ENCODE measurements around the gene RASGEF1C. TPM values are rescaled to one million over a fixed set of nuclear protein-coding genes. Genes with fewer than 3 reads are reported as not detected.
A peak's percentile ranks its signal among the peaks of the same experiment; 100 is the strongest.
"Not testable (repeated sequence)": the region's sequence is repeated elsewhere in the genome, so short reads cannot be mapped to it uniquely, and the experiment has no call there.

RASGEF1C gene
- total and polyA plus RNA-seq, 7 donors, result 0.35 to 4.2 (median 1.1) TPM; not detected in 2

DNA sequence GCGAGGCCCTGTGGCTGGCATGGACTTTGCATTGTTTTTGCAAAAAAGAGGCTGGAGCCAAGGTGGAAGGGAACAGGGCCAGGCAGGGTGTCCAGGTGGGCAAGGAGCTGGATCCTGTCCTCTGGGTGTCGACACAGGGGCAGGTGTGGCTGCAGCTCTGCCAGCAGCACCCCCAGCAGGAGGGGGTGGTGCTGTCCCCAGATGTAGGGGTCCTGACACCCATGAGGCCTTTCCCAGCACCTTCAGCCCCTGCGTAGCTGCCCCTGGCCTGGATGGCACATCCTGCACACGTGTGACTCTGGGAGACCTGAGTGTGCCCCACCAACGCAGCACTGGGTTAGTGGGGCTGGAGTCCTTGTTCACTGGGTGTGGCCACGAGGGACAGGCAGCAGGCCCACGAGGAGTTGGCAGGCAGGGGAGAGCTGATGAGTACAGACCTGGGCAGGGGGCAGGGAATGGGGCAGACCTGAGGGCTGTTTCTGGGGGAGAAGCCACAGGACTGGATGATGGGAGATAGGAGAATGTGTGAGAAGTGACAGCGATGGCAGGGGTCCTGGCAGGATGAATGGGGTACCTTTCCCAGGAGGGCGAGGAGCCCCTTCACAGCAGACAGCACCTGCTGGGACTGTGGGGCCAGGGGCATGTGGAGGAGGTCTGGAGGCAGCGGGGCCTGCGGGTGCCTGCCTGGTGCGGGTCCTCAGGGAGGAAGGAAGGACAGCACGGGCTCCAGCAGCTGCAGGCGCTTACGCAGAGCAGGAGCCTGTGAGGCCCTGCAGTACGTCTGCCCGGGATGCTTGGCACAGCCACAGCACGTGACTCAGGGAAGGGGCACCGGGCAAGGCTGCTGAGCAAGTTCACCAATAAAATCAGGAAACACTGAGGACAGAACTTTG lies 3.6 kb upstream of the RASGEF1C start:
- 21 to 37% methylated on average over 19 of the region's 19 CpGs for WGBS, 2 donors
- peaks cover 0 to 26% (median 21%) of the 10 kb centered on the region in 4 donors for H3K4me1 ChIP-seq
- peaks cover 0 to 10% (median 6%) of the 10 kb centered on the region in 4 donors for H3K9me3 ChIP-seq
- peak overlapping the region in 1 of 4 donors; percentile 34 for H3K27ac ChIP-seq
- H3K36me3 ChIP-seq, result no peaks in the 10 kb centered on the region
- intact Hi-C loops (cut with DNase I), result no loop called here
- peaks cover 5 to 10% (median 10%) of the 10 kb centered on the region in 3 donors for H3K27me3 ChIP-seq
- no peak overlapping the region for H3K4me3 ChIP-seq
- TF ChIP-seq POLR2AphosphoS5 (IDR thresholded peaks at IDR 0.05), result peak in 2 of 4 donors; percentile 21 to 38
- no peak for TF ChIP-seq POLR2A (IDR thresholded peaks at IDR 0.05)
- DNase-seq, result peak; percentile 79

DNA sequence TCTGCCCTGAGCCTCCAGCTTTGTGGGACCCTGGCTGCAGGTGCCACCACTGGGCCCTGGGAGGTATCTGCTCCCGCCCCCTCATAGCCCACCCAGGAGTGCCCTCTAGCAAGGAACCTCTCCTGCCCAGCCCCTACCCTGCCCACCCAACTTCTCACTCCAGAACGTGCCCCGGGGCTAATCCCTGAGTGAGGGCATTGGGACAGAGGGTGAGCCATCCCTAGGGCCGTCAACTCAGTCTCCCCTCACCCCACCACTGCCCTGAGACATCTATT lies 2.7 kb upstream of the RASGEF1C start:
- intact Hi-C loops (cut with DNase I), result no loop called here
- Histone ChIP-seq H3K27me3 (peaks cover 5 to 18% (median 16%) of the 10 kb centered on the region in 3 donors), H3K36me3 (no peaks in the 10 kb centered on the region), H3K9me3 (peaks cover 0 to 7% (median 4%) of the 10 kb centered on the region in 4 donors), H3K4me3 (no peak overlapping the region), H3K4me1 (peaks cover 0 to 28% (median 21%) of the 10 kb centered on the region in 4 donors), H3K27ac (no peak overlapping the region)
- DNase-seq, result no peak
- 69 to 85% methylated on average over 4 of the region's 4 CpGs for WGBS, 2 donors
- no peak for TF ChIP-seq EP300 (IDR thresholded peaks at IDR 0.05)
- TF ChIP-seq, protein P1, sequence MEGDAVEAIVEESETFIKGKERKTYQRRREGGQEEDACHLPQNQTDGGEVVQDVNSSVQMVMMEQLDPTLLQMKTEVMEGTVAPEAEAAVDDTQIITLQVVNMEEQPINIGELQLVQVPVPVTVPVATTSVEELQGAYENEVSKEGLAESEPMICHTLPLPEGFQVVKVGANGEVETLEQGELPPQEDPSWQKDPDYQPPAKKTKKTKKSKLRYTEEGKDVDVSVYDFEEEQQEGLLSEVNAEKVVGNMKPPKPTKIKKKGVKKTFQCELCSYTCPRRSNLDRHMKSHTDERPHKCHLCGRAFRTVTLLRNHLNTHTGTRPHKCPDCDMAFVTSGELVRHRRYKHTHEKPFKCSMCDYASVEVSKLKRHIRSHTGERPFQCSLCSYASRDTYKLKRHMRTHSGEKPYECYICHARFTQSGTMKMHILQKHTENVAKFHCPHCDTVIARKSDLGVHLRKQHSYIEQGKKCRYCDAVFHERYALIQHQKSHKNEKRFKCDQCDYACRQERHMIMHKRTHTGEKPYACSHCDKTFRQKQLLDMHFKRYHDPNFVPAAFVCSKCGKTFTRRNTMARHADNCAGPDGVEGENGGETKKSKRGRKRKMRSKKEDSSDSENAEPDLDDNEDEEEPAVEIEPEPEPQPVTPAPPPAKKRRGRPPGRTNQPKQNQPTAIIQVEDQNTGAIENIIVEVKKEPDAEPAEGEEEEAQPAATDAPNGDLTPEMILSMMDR (IDR thresholded peaks at IDR 0.05), result no peak
- TF ChIP-seq POLR2AphosphoS5 (IDR thresholded peaks at IDR 0.05), result no peak
- no peak for TF ChIP-seq POLR2A (IDR thresholded peaks at IDR 0.05)

DNA sequence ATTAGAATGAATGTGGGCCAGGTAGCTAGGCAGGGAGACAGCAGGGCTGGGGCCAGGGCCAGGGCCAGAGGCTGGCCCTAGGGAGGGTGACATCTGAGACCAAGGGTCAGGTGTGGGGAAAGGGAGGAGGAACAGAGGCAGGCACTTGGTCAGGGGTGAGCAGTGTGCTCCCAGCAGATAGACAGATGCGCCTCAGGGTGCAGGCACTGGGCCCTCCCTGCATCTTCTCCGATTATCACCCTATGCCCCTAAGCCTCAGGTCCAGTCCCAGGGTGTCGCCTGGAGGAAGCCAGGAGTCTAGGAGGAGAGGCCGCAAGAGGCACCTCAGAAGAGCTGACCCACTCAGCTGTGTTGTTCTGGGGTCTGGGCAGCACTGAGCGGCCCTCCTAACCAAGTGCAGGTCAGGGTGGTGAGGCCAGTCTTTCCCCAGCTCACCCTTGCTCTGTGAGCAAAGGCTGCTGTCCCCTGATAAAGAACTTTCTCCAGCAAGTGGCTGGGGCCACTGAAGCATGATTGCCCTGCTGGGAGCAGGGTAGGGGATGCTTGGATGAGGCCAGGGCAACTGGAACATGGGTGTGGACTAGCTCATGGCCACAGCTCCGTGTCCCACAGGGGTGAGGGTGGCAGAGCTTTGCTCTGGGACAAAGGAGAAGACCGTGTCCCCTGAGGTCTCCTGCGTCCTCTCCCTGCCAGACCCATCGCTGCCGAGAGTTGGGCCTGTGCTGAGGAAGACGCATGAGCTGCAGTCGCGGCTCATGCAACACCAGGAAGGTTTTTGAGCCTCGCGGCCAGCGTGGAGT lies 2.1 kb upstream of the RASGEF1C start:
- peaks cover 5 to 18% (median 16%) of the 10 kb centered on the region in 3 donors for H3K27me3 ChIP-seq

DNA sequence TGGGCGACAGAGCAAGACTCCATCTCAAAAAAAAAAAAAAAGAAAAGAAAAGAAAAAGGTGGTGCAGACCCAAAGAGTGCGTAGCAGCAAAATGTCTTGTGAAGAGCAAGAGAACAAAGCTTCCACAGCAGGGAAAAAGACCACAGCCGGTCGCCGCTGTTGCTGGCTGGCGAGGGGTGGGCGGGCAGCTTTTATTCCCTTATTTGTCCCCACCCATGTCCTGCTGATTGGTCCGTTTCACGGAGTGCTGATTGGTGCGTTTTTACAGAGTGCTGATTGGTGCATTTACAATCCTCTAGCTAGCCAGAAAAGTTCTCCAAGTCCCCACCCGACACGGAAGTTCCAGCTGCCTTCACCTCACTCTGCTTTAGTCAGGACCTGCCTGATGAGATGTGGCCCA lies 1.1 kb upstream of the RASGEF1C start:
- WGBS, 2 donors, result 89 to 91% methylated on average over 12 of the region's 12 CpGs

More for the DNA sequence above, 2.1 kb upstream of the RASGEF1C start:
- no peak overlapping the region for H3K4me3 ChIP-seq
- intact Hi-C loops (cut with DNase I), result no loop called here
- H3K27ac ChIP-seq, result no peak overlapping the region
- 90 to 91% methylated on average over 16 of the region's 16 CpGs for WGBS, 2 donors
- no peaks in the 10 kb centered on the region for H3K36me3 ChIP-seq
- H3K4me1 ChIP-seq, result peaks cover 0 to 28% (median 21%) of the 10 kb centered on the region in 4 donors
- H3K9me3 ChIP-seq, result peaks cover 0 to 1% (median under 1%) of the 10 kb centered on the region in 4 donors
- DNase-seq, result no peak
- no peak for TF ChIP-seq EP300 (IDR thresholded peaks at IDR 0.05)
- TF ChIP-seq POLR2AphosphoS5 (IDR thresholded peaks at IDR 0.05), result no peak
- TF ChIP-seq, protein P1 (IDR thresholded peaks at IDR 0.05), result no peak

DNA sequence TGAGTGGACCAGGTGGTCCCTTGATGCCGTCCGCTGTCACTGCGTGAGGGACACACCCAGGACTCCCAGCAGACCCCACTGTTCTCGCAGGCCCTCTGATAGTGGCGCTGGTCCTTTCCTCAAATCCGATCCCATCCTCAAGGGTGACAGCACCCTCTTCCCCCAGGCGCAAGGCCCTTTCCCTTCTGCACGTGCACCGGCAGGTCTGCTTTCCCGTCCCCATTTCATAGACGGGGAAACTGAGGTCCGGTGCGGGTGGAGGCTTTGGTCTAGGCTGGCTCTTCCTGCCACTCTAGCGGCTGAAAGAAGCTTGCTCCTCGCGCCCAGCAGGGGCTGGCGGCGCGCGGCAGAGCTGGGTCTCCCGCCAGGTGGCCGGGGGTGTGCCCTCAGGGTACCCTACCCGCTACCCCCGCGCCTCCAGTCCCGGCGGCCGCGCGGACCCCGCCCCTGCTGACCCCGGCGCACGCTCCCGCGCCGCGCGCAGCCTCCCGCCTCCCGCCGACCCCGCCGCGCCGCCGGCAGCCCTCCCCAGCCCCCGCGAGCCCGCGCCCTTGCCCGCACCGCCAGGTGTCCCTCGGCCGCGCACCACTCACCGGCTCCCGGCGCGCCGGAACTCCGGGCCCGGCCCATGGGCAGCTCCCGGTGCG lies 453 bp downstream of the RASGEF1C start:
- intact Hi-C loops (cut with DNase I), result loop anchor here (2.0 kb wide), 1 partner anchor 82 kb away; no protein-coding TSS in a partner anchor
- H3K9me3 ChIP-seq, result no peaks in the 10 kb centered on the region
- peaks cover 5 to 18% (median 16%) of the 10 kb centered on the region in 3 donors for H3K27me3 ChIP-seq
- peaks cover 0 to 28% (median 21%) of the 10 kb centered on the region in 4 donors for H3K4me1 ChIP-seq
- WGBS, 2 donors, result 3% methylated on average over 65 of the region's 65 CpGs
- peak overlapping the region in 1 of 4 donors; percentile 22 for H3K27ac ChIP-seq
- H3K4me3 ChIP-seq, result peak overlapping the region; percentile 4 to 47 (median 42)
- H3K36me3 ChIP-seq, result no peaks in the 10 kb centered on the region
- no peak for DNase-seq
- TF ChIP-seq, protein P1 (IDR thresholded peaks at IDR 0.05), result no peak
- TF ChIP-seq POLR2A (IDR thresholded peaks at IDR 0.05) (no peak), POLR2AphosphoS5 (IDR thresholded peaks at IDR 0.05) (no peak), EP300 (IDR thresholded peaks at IDR 0.05) (no peak)

More for the DNA sequence above, 1.1 kb upstream of the RASGEF1C start:
- DNase-seq; intact Hi-C loops (cut with DNase I); H3K27ac ChIP-seq; H3K36me3 ChIP-seq; H3K9me3 ChIP-seq; H3K4me3 ChIP-seq: not testable (repeated sequence)
- peaks cover 5 to 18% (median 16%) of the 10 kb centered on the region in 3 donors for H3K27me3 ChIP-seq
- peaks cover 0 to 28% (median 21%) of the 10 kb centered on the region in 4 donors for H3K4me1 ChIP-seq
